Osteocyte (in vitro differentiated cells): Measurements from ENCODE around the gene NELFCD. TPM values are rescaled to one million over a fixed set of nuclear protein-coding genes. Genes with fewer than 3 reads are reported as not detected.
A peak's percentile ranks its signal among the peaks of the same experiment; 100 is the strongest.

Experiments used
- DNase-seq: peaks from one replicate; pipeline ENCODE4 v3.0.0; 2021; ENCODE audit warnings: mixed read lengths; ENCODE audit not compliant: unreplicated experiment; ENCODE audit errors: extremely low spot score
- H3K27ac Mint-ChIP-seq: one replicate; pipeline ENCODE4 v1.8.0; 2021; ENCODE audit warnings: mild to moderate bottlenecking, mixed read lengths; ENCODE audit not compliant: unreplicated experiment
- H3K27me3 Mint-ChIP-seq: one replicate; pipeline ENCODE4 v1.8.0; 2021; ENCODE audit warnings: mixed read lengths; ENCODE audit not compliant: unreplicated experiment
- H3K36me3 Mint-ChIP-seq: one replicate; pipeline ENCODE4 v1.8.0; 2021; ENCODE audit warnings: mixed read lengths; ENCODE audit not compliant: unreplicated experiment
- H3K4me1 Mint-ChIP-seq: one replicate; pipeline ENCODE4 v1.8.0; 2021; ENCODE audit warnings: mixed read lengths; ENCODE audit not compliant: unreplicated experiment
- H3K4me3 Mint-ChIP-seq: one replicate; pipeline ENCODE4 v1.8.0; 2021; ENCODE audit warnings: mild to moderate bottlenecking, moderate library complexity, mixed read lengths; ENCODE audit not compliant: unreplicated experiment
- H3K9me3 Mint-ChIP-seq: one replicate; pipeline ENCODE4 v1.8.0; 2021; ENCODE audit warnings: mixed read lengths; ENCODE audit not compliant: unreplicated experiment
- total RNA-seq: library from RNA; stranded (reverse); gene quantifications from 2 replicates; pipeline ENCODE4 v1.2.1, GENCODE V29; 2021
- TF ChIP-seq, protein P1 (sequence below): fragments of 200-600 bp; sonication (generic); IDR thresholded peaks from 2 replicates; pipeline ENCODE4 v1.5.0; 2021; ENCODE audit warnings: antibody characterized with exemption, mild to moderate bottlenecking, moderate library complexity

The NELFCD gene
- total RNA-seq, 1 donor from 2014 or later: 60.9 TPM

GRCh38 chr20:59006864-59007664, 26.0 kb downstream of the NELFCD start, which contains the start of gene CTSZ:
Gene CTSZ (minus strand): TSS chr20:59007254. CDS start chr20:59007128, 126 bp downstream.
- H3K4me1 Mint-ChIP-seq: peaks cover 23% of the 10 kb centered on the region

GRCh38 chr20:59007665-59008511, 26.8 kb downstream of the NELFCD start:
- DNase-seq: no peak
- no peak overlapping the region for H3K4me3 Mint-ChIP-seq

More at GRCh38 chr20:59006864-59007664, 26.0 kb downstream of the NELFCD start, which contains the start of gene CTSZ:
- TF ChIP-seq, protein P1, sequence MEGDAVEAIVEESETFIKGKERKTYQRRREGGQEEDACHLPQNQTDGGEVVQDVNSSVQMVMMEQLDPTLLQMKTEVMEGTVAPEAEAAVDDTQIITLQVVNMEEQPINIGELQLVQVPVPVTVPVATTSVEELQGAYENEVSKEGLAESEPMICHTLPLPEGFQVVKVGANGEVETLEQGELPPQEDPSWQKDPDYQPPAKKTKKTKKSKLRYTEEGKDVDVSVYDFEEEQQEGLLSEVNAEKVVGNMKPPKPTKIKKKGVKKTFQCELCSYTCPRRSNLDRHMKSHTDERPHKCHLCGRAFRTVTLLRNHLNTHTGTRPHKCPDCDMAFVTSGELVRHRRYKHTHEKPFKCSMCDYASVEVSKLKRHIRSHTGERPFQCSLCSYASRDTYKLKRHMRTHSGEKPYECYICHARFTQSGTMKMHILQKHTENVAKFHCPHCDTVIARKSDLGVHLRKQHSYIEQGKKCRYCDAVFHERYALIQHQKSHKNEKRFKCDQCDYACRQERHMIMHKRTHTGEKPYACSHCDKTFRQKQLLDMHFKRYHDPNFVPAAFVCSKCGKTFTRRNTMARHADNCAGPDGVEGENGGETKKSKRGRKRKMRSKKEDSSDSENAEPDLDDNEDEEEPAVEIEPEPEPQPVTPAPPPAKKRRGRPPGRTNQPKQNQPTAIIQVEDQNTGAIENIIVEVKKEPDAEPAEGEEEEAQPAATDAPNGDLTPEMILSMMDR: no peak
- no peak for DNase-seq
- Mint-ChIP-seq H3K4me3 (no peak within 1 kb of the TSS), H3K36me3 (no peaks in the 10 kb centered on the region), H3K9me3 (no peaks in the 10 kb centered on the region), H3K27me3 (no peaks in the 10 kb centered on the region), H3K27ac (peak within 1 kb of the TSS; percentile 52)

GRCh38 chr20:59008715-59009336, 27.8 kb downstream of the NELFCD start:
- DNase-seq: peak; percentile 53
- Mint-ChIP-seq H3K36me3 (no peaks in the 10 kb centered on the region), H3K27me3 (no peaks in the 10 kb centered on the region), H3K4me1 (peaks cover 28% of the 10 kb centered on the region), H3K27ac (peak overlapping the region; percentile 38), H3K4me3 (no peak overlapping the region), H3K9me3 (no peaks in the 10 kb centered on the region)
- TF ChIP-seq, protein P1: no peak

More at GRCh38 chr20:59007665-59008511, 26.8 kb downstream of the NELFCD start:
- no peaks in the 10 kb centered on the region for H3K27me3 Mint-ChIP-seq
- peak overlapping the region; percentile 52 for H3K27ac Mint-ChIP-seq
- H3K9me3 Mint-ChIP-seq: no peaks in the 10 kb centered on the region
- TF ChIP-seq, protein P1: no peak
- peaks cover 23% of the 10 kb centered on the region for H3K4me1 Mint-ChIP-seq
- H3K36me3 Mint-ChIP-seq: no peaks in the 10 kb centered on the region

GRCh38 chr20:59010321-59010994, 29.4 kb downstream of the NELFCD start:
- Mint-ChIP-seq H3K4me3 (no peak overlapping the region), H3K36me3 (no peaks in the 10 kb centered on the region), H3K27me3 (no peaks in the 10 kb centered on the region), H3K4me1 (peaks cover 36% of the 10 kb centered on the region), H3K27ac (peak overlapping the region; percentile 98), H3K9me3 (no peaks in the 10 kb centered on the region)
- TF ChIP-seq, protein P1: no peak
- DNase-seq: peak; percentile 69
